Loucy (cell line): Measurements from ENCODE around the gene FADS2.

Source experiments
- H2AFZ ChIP-seq: fragments of 200-600 bp; sonication (generic); 2 replicates; pipeline ENCODE4 v1.6.0; 2016; ENCODE audit warnings: antibody characterized with exemption, mild to moderate bottlenecking, low read length, moderate library complexity
- H3F3A ChIP-seq: fragments of 200-600 bp; 2 replicates; pipeline ENCODE4 v1.6.0; 2016; ENCODE audit warnings: antibody characterized with exemption, low read depth, mild to moderate bottlenecking
- H3K27me3 ChIP-seq: fragments of 200-600 bp; sonication (generic); 2 replicates; pipeline ENCODE4 v1.6.1; 2014; ENCODE audit warnings: low read length, mild to moderate bottlenecking; ENCODE audit not compliant: insufficient read depth, poor library complexity, severe bottlenecking
- H3K36me3 ChIP-seq: fragments of 200-600 bp; sonication (generic); 2 replicates; pipeline ENCODE4 v1.6.1; 2016; ENCODE audit warnings: low read length; ENCODE audit not compliant: insufficient read depth
- H3K4me1 ChIP-seq: fragments of 200-600 bp; sonication (generic); 2 replicates; pipeline ENCODE4 v1.5.1; 2014; ENCODE audit warnings: low read length, mild to moderate bottlenecking; ENCODE audit not compliant: insufficient read depth, poor library complexity, severe bottlenecking
- H3K4me2 ChIP-seq: fragments of 200-600 bp; sonication (generic); 2 replicates; pipeline ENCODE4 v1.6.0; 2014; ENCODE audit warnings: antibody characterized with exemption, low read length, low read depth, mild to moderate bottlenecking; ENCODE audit not compliant: poor library complexity, severe bottlenecking
- H3K4me3 ChIP-seq: fragments of 200-600 bp; sonication (generic); 2 replicates; pipeline ENCODE4 v1.5.1; 2014; ENCODE audit warnings: low read length, mild to moderate bottlenecking, mixed read lengths; ENCODE audit not compliant: poor library complexity, severe bottlenecking
- H3K79me2 ChIP-seq: fragments of 200-600 bp; sonication (generic); 2 replicates; pipeline ENCODE4 v1.6.1; 2014; ENCODE audit warnings: low read length; ENCODE audit not compliant: insufficient read depth
- H3K9ac ChIP-seq: fragments of 200-600 bp; sonication (generic); 2 replicates; pipeline ENCODE4 v1.6.0; 2014; ENCODE audit warnings: mild to moderate bottlenecking, low read depth, low read length, moderate library complexity; ENCODE audit not compliant: poor library complexity, severe bottlenecking
- H3K9me2 ChIP-seq: fragments of 200-600 bp; sonication (generic); replicated peaks from 2 replicates; pipeline ENCODE4 v1.6.1; 2016; ENCODE audit warnings: low read depth, low read length, mixed read lengths
- H3K9me3 ChIP-seq: fragments of 200-600 bp; sonication (generic); 2 replicates; pipeline ENCODE4 v1.6.1; 2014; ENCODE audit warnings: mild to moderate bottlenecking, antibody characterized with exemption, low read length, low read depth; ENCODE audit not compliant: insufficient read depth
- H4K20me1 ChIP-seq: fragments of 200-600 bp; sonication (generic); 2 replicates; pipeline ENCODE4 v1.6.0; 2014; ENCODE audit warnings: antibody characterized with exemption, low read length, mild to moderate bottlenecking; ENCODE audit not compliant: insufficient read depth, poor library complexity, severe bottlenecking
- CTCF ChIP-seq: fragments of 200-600 bp; sonication (generic); conservative IDR thresholded peaks from 2 replicates; pipeline ENCODE4 v1.5.1; 2014; ENCODE audit warnings: mild to moderate bottlenecking, antibody characterized with exemption, low read length
- EZH2phosphoT487 ChIP-seq: fragments of 200-600 bp; IDR thresholded peaks from 2 replicates; pipeline ENCODE4 v1.6.1; 2018; ENCODE audit warnings: antibody characterized with exemption, mild to moderate bottlenecking, moderate library complexity, borderline replicate concordance

The FADS2 gene

GRCh38 chr11:61853698-61854169, 25.6 kb downstream of the FADS2 start:
- no peaks in the 10 kb centered on the region for H3K9me2 ChIP-seq
- H3K9me3 ChIP-seq, result no peaks in the 10 kb centered on the region
- no peak overlapping the region for H3K4me3 ChIP-seq
- H2AFZ ChIP-seq, result no peak overlapping the region
- H4K20me1 ChIP-seq, result peaks cover 65% of the 10 kb centered on the region
- no peak overlapping the region for H3K9ac ChIP-seq
- no peak overlapping the region for H3K4me2 ChIP-seq
- TF ChIP-seq CTCF (no peak), EZH2phosphoT487 (no peak)
- H3F3A ChIP-seq, result no peaks in the 10 kb centered on the region; the same call in 1 of the 2 replicates
- peaks cover 32% of the 10 kb centered on the region; the same call in 1 of the 2 replicates for H3K79me2 ChIP-seq
- no peaks in the 10 kb centered on the region for H3K4me1 ChIP-seq
- H3K36me3 ChIP-seq, result peaks cover 96% of the 10 kb centered on the region; the same call in 1 of the 2 replicates
- H3K27me3 ChIP-seq, result no peaks in the 10 kb centered on the region

- no peak overlapping the region for H2AFZ ChIP-seq
- H3K4me3 ChIP-seq, result no peak overlapping the region
- no peaks in the 10 kb centered on the region for H3K9me3 ChIP-seq
- peaks cover 32% of the 10 kb centered on the region; the same call in 1 of the 2 replicates for H3K79me2 ChIP-seq
- H3K9me2 ChIP-seq, result no peaks in the 10 kb centered on the region
- H3K4me1 ChIP-seq, result no peaks in the 10 kb centered on the region
- H4K20me1 ChIP-seq, result peaks cover 65% of the 10 kb centered on the region
- no peaks in the 10 kb centered on the region for H3K27me3 ChIP-seq
- no peak for TF ChIP-seq CTCF
- no peak for TF ChIP-seq EZH2phosphoT487
- no peak overlapping the region for H3K9ac ChIP-seq
- H3F3A ChIP-seq, result no peaks in the 10 kb centered on the region; the same call in 1 of the 2 replicates
- peaks cover 95% of the 10 kb centered on the region; the same call in 1 of the 2 replicates for H3K36me3 ChIP-seq
- no peak overlapping the region for H3K4me2 ChIP-seq
These were observed 26.3 kb downstream of the FADS2 start for GRCh38 chr11:61854206-61854895.

GRCh38 chr11:61854966-61855714, 27.0 kb downstream of the FADS2 start:
- H3K27me3 ChIP-seq, result no peaks in the 10 kb centered on the region
- H3K4me1 ChIP-seq, result no peaks in the 10 kb centered on the region
- H3F3A ChIP-seq, result no peaks in the 10 kb centered on the region
- no peaks in the 10 kb centered on the region for H3K9me3 ChIP-seq
- peaks cover 95% of the 10 kb centered on the region; the same call in 1 of the 2 replicates for H3K36me3 ChIP-seq
- no peak overlapping the region for H3K4me3 ChIP-seq
- H3K79me2 ChIP-seq, result peaks cover 32% of the 10 kb centered on the region; the same call in 1 of the 2 replicates
- no peak overlapping the region for H2AFZ ChIP-seq
- H4K20me1 ChIP-seq, result peaks cover 62% of the 10 kb centered on the region
- H3K9me2 ChIP-seq, result no peaks in the 10 kb centered on the region
- H3K4me2 ChIP-seq, result no peak overlapping the region
- TF ChIP-seq EZH2phosphoT487, result no peak
- TF ChIP-seq CTCF, result no peak
- no peak overlapping the region for H3K9ac ChIP-seq
